Endothelial cell of umbilical vein (primary cell): Measurements from ENCODE around the gene TMC6. TPM values are rescaled to one million over a fixed set of nuclear protein-coding genes. Genes with fewer than 3 reads are reported as not detected.
A peak's percentile ranks its signal among the peaks of the same experiment; 100 is the strongest.

Experiments used
- BruUV-seq: library from RNA; stranded (reverse); fragments of 400-500 nt; replicated peaks from 2 replicates; lab custom pipeline; 2021; lab: Mats Ljungman, UMichigan
- CTCF ChIA-PET: fragments of 300-600, 350-600 bp; sonication (Branson Sonifier 250); formaldehyde crosslinking; loops from one replicate; lab custom pipeline; 2021; ENCODE audit warnings: antibody characterized with exemption, inconsistent platforms; lab: Charles Lee
- POLR2A ChIA-PET: fragments of 300-600, 350-600 bp; sonication (Branson Sonifier 250); formaldehyde crosslinking; loops from one replicate; lab custom pipeline; 2021; ENCODE audit warnings: antibody characterized with exemption, inconsistent platforms; lab: Charles Lee
- DNase-seq: peaks from one replicate; pipeline ENCODE4 v3.0.0-alpha.2; 2011; ENCODE audit warnings: low read depth, low spot score
- FAIRE-seq: peaks from 2 replicates; lab custom pipeline; 2011; peaks lifted over from hg19 to GRCh38; lab: Jason Lieb, UNC
- H2AFZ ChIP-seq: 2 replicates; pipeline ENCODE4 v1.6.0; 2012; ENCODE audit warnings: low read depth, low read length, control low read depth, inconsistent platforms
- H3K27ac ChIP-seq: 2 replicates; pipeline ENCODE4 v1.5.1; 2011; ENCODE audit warnings: low read depth, mild to moderate bottlenecking, control low read depth, low read length, moderate library complexity; ENCODE audit not compliant: insufficient read depth
- H3K27me3 ChIP-seq, 2 experiments: 2 replicates each; pipeline versions ENCODE4 v1.6.0 to v1.6.1; 2011; ENCODE audit warnings: low read length in 2 of 2, mixed read lengths in 1 of 2; ENCODE audit not compliant: control insufficient read depth in 2 of 2, insufficient read depth in 2 of 2
- H3K36me3 ChIP-seq, 2 experiments: 2 replicates in 1 of 2; 3 replicates in 1 of 2; pipeline ENCODE4 v1.5.1; 2011; ENCODE audit warnings: low read length in 2 of 2, mild to moderate bottlenecking in 1 of 2, moderate library complexity in 1 of 2; ENCODE audit not compliant: control insufficient read depth in 2 of 2, insufficient read depth in 2 of 2; ENCODE audit errors: extremely low read depth in 1 of 2
- H3K4me1 ChIP-seq: 3 replicates; pipeline ENCODE4 v1.5.1; 2011; ENCODE audit warnings: mild to moderate bottlenecking, low read length; ENCODE audit not compliant: control insufficient read depth, insufficient read depth; ENCODE audit errors: extremely low read depth
- H3K4me2 ChIP-seq: 2 replicates; pipeline ENCODE4 v1.6.1; 2011; ENCODE audit warnings: low read length, control low read depth, mixed read lengths; ENCODE audit not compliant: insufficient read depth
- H3K4me3 ChIP-seq, 3 experiments: fragments of 200-600 bp in 1 of 3; sonication (generic), shearing (Covaris generic) in 1 of 3; replicated peaks in 1 of 3; 2 replicates each; pipeline ENCODE4 v1.5.1; 2011 to 2016; ENCODE audit warnings: control low read depth in 3 of 3, low read length in 3 of 3, mild to moderate bottlenecking in 2 of 3, inconsistent platforms in 1 of 3, low read depth in 1 of 3, moderate library complexity in 1 of 3; ENCODE audit not compliant: insufficient read depth in 1 of 3
- H3K79me2 ChIP-seq: 2 replicates; pipeline ENCODE4 v1.6.0; 2012; ENCODE audit warnings: low read length, inconsistent platforms; ENCODE audit not compliant: control insufficient read depth, insufficient read depth
- H3K9ac ChIP-seq: replicated peaks from 2 replicates; pipeline ENCODE3; 2011; ENCODE audit warnings: low read length, control low read depth; ENCODE audit not compliant: insufficient read depth; ENCODE audit errors: extremely low read depth
- H3K9me1 ChIP-seq: replicated peaks from 3 replicates; pipeline ENCODE4 v1.6.0; 2011; ENCODE audit warnings: mild to moderate bottlenecking, low read length; ENCODE audit not compliant: control insufficient read depth, insufficient read depth; ENCODE audit errors: extremely low read depth
- H3K9me3 ChIP-seq: replicated peaks from 2 replicates; pipeline ENCODE4 v1.5.1; 2012; ENCODE audit warnings: low read length, inconsistent platforms; ENCODE audit not compliant: control insufficient read depth, insufficient read depth
- H4K20me1 ChIP-seq: replicated peaks from 2 replicates; pipeline ENCODE3; 2011; ENCODE audit warnings: mild to moderate bottlenecking, low read length; ENCODE audit not compliant: control insufficient read depth, insufficient read depth; ENCODE audit errors: extremely low read depth
- CTCF ChIP-seq, 2 donors: IDR thresholded peaks; 1 replicate in 1 of 2; 2 replicates in 1 of 2; pipeline ENCODE4 v1.5.1; 2011; ENCODE audit warnings: low read length in 2 of 2, mild to moderate bottlenecking in 2 of 2, moderate library complexity in 2 of 2, control low read depth in 1 of 2, inconsistent platforms in 1 of 2, low read depth in 1 of 2; ENCODE audit not compliant: insufficient read depth in 1 of 2; ENCODE audit errors: extremely low read depth in 1 of 2
- EZH2 ChIP-seq: IDR thresholded peaks from 2 replicates; pipeline ENCODE4 v1.6.1; 2012; ENCODE audit warnings: borderline replicate concordance, low read depth, mild to moderate bottlenecking, moderate library complexity, low read length, inconsistent platforms; ENCODE audit not compliant: severe bottlenecking
- FOS ChIP-seq: IDR thresholded peaks from 2 replicates; pipeline ENCODE4 v1.6.1; 2011; ENCODE audit warnings: mild to moderate bottlenecking, low read length, moderate library complexity, borderline replicate concordance; ENCODE audit not compliant: insufficient read depth
- GATA2 ChIP-seq: IDR thresholded peaks from 2 replicates; pipeline ENCODE4 v1.7.0; 2011; ENCODE audit warnings: low read depth, mild to moderate bottlenecking, moderate library complexity, mixed read lengths, low read length; ENCODE audit not compliant: insufficient read length, insufficient read depth
- JUN ChIP-seq: IDR thresholded peaks from 2 replicates; pipeline ENCODE4 v1.6.1; 2011; ENCODE audit warnings: borderline replicate concordance, low read depth; ENCODE audit not compliant: insufficient read length, insufficient read depth
- MAX ChIP-seq: IDR thresholded peaks from 2 replicates; pipeline ENCODE4 v1.6.1; 2011; ENCODE audit not compliant: insufficient read depth, insufficient read length
- MYC ChIP-seq: IDR thresholded peaks from one replicate; pipeline ENCODE4 v1.6.1; 2011; ENCODE audit warnings: mild to moderate bottlenecking, low read depth, low read length
- POLR2A ChIP-seq: IDR thresholded peaks from 2 replicates; pipeline ENCODE4 v1.6.1; 2012; ENCODE audit warnings: low read depth, mild to moderate bottlenecking, control low read depth, low read length
- POLR2AphosphoS5 ChIP-seq: IDR thresholded peaks from 2 replicates; pipeline ENCODE4 v1.6.1; 2012; ENCODE audit warnings: low read depth, mild to moderate bottlenecking, control low read depth, low read length, moderate library complexity; ENCODE audit not compliant: insufficient read depth
- dilution Hi-C: fragments of 300-500 bp; cut with MboI; formaldehyde crosslinking; loops from one replicate; pipeline ENCODE4 v1.15.0; 2019; ENCODE audit warnings: low sequenced_read_pairs; ENCODE audit not compliant: extremely low pct_ligation_motif_present
- intact Hi-C: fragments of 100-400 bp; cut with micrococcal nuclease; formaldehyde crosslinking; loops from one replicate; pipeline ENCODE4 v1.10.0; 2022
- polyA plus RNA-seq, 4 experiments: library from polyadenylated mRNA; depleted of rRNA in 3 of 4; stranded (reverse) in 3 of 4; unstranded in 1 of 4; fragments of >200 nt; gene quantifications; 2 replicates each; pipeline versions ENCODE4 v1.2.1 to v1.2.3, GENCODE V29; 2011 to 2012; ENCODE audit warnings: missing spikeins in 1 of 4
- total RNA-seq: library from RNA; stranded (reverse); gene quantifications from 2 replicates; pipeline ENCODE4 v1.2.3, GENCODE V29; 2021

Gene TMC6
- total and polyA plus RNA-seq, 2 donors (not counting 3 experiments of a cell fraction or from before 2014, with no cell fraction given): 23.2 to 72.4 TPM

GRCh38 chr17:78174346-78174869, 45.9 kb upstream of the TMC6 start:
- H3K4me3 ChIP-seq: no peak overlapping the region
- H3K27me3 ChIP-seq: no peaks in the 10 kb centered on the region
- no peak overlapping the region for H3K27ac ChIP-seq
- no peaks in the 10 kb centered on the region for H3K9me3 ChIP-seq
- H3K9ac ChIP-seq: no peak overlapping the region
- BruUV-seq: TSS peak; percentile 53
- peaks cover 0 to 6% of the 10 kb centered on the region in 2 experiments for H3K36me3 ChIP-seq
- peak; percentile 73 for DNase-seq
- CTCF ChIA-PET: interaction anchor here (0.5 to 4.9 kb wide), 17 partner anchors 9 to 527 kb away, joined by 3 to 57 read pairs (median 4); partner anchors contain the start of gene TK1
- intact Hi-C loops (loop anchor here (1.0 kb wide), 1 partner anchor 77 kb away; no protein-coding TSS in a partner anchor), dilution Hi-C loops (no loop called here)
- peak; percentile 90 for FAIRE-seq
- peak; percentile 46 to 77 for TF ChIP-seq CTCF (IDR thresholded peaks at IDR 0.05; ENCODE audit: extremely low read depth in 1 of 2, insufficient read depth in 1 of 2, low read depth in 1 of 2, low read length in 2 of 2)
- TF ChIP-seq POLR2A: no peak
- H4K20me1 ChIP-seq: no peaks in the 10 kb centered on the region
- no peak overlapping the region for H3K4me2 ChIP-seq
- no peaks in the 10 kb centered on the region for H3K9me1 ChIP-seq
- no peaks in the 10 kb centered on the region for H3K79me2 ChIP-seq
- peaks cover 8% of the 10 kb centered on the region for H3K4me1 ChIP-seq
- POLR2A ChIA-PET: no interaction called here
- peak overlapping the region; percentile 20 for H2AFZ ChIP-seq

- Histone ChIP-seq H3K36me3 (peaks cover 0 to 6% of the 10 kb centered on the region in 2 experiments), H2AFZ (no peak overlapping the region), H4K20me1 (no peaks in the 10 kb centered on the region), H3K27ac (no peak overlapping the region), H3K9me1 (no peaks in the 10 kb centered on the region), H3K27me3 (no peaks in the 10 kb centered on the region), H3K79me2 (no peaks in the 10 kb centered on the region), H3K9ac (no peak overlapping the region), H3K4me3 (no peak overlapping the region), H3K4me1 (peaks cover 8% of the 10 kb centered on the region), H3K4me2 (no peak overlapping the region), H3K9me3 (no peaks in the 10 kb centered on the region)
- CTCF ChIA-PET: interaction anchor here (2.5 kb wide), 1 partner anchor 77 kb away, joined by 21 read pairs; no protein-coding TSS in a partner anchor
- TF ChIP-seq CTCF (IDR thresholded peaks at IDR 0.05; ENCODE audit: extremely low read depth in 1 of 2, insufficient read depth in 1 of 2, low read depth in 1 of 2, low read length in 2 of 2) (no peak), EZH2 (no peak), GATA2 (no peak), POLR2AphosphoS5 (no peak), JUN (no peak), FOS (no peak), MYC (no peak), MAX (no peak), POLR2A (no peak)
- intact Hi-C loops: no loop called here
- DNase-seq: no peak
- no peak for FAIRE-seq
- dilution Hi-C loops: no loop called here
- POLR2A ChIA-PET: no interaction called here
- BruUV-seq: no TSS peak
Measured at GRCh38 chr17:78173097-78173715, 44.7 kb upstream of the TMC6 start.
